HG03095 (cell line): ENCODE data around the gene CUL5.

Source experiments
- ATAC-seq: cut with Tn5 transposase; IDR thresholded peaks from one replicate; pipeline ENCODE4 v1.9.1; 2021; ENCODE audit warnings: moderate library complexity; ENCODE audit not compliant: unreplicated experiment

Gene CUL5

DNA sequence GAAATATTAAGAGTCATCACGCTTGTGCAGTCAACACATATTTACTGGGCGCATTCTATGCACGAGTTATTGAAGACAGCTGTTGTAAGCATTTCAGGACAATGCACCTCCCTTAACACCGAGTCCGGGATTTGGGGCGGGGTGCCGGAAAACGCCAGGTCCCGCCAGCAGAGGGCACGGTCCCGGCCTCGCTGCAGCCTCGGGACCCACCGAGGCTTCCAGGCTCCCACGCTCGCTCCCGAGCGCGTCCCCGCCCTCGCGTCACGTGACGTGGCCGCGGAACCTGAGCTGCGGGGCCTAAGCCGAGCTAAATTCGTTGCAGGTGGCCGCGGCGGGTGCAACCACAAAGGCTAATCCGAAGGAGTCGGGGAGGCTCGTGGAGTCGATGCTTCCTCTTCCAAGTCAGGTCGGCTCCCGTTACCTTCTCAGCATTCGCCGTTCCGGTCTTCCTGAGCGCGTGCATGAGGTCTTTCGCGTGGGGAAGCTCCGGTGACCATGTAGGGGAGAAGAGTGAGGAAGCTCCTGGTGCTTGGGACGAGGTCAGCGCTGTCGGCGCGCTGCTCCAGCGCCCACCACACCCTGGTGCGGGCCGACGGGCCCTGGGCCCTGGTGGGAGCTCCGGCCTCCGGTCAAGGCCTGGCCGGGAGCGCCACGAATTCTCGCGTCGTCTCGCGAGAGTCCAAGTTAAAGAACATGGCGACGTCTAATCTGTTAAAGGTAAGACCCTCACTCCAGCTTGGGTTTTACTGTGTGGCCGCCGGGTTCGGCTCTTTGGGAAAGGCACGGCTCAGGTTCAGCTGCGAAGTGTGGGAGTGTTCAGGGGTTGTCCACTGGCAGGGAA is at the start of gene CUL5:
TSS of gene CUL5 (plus strand) at position 243 of the 841 bp plus-strand sequence. CDS start at position 694, 451 bp downstream.
- ATAC-seq, result peak; percentile 87

DNA sequence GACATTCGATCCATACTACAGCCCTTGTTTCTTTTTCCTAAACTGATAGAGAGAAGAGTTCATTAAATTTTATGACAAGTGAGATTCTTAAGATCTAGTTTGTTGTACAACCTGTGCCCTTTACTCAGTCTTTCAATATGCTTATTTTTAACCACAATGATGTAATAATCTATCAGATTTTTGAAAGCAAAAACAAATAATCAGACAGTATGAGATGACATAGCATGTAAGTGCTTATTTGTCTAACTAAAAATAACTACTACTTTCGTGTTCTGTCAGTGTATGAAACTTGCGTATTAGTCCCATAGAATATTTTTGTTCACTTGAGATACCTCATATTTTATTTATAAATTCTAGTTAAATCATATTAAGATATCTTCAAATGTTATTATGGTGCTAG is 47.2 kb upstream of the CUL5 start:
- no peak for ATAC-seq

DNA sequence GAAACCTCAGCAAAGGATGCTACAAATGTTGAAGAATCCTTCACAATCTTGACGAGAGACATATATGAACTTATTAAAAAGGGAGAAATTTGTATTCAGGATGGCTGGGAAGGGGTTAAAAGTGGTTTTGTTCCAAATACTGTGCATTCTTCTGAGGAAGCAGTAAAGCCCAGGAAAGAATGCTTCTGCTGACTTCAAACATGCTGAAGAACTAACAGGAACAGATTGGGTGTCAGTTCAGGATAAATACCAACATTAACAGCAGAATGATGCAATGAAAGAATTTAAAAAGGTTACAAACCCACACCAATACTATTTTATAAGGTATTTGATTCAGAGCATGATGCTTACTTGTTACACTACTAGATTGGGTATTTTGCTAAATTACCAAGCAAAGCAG is 46.5 kb upstream of the CUL5 start:
- ATAC-seq, result no peak

DNA sequence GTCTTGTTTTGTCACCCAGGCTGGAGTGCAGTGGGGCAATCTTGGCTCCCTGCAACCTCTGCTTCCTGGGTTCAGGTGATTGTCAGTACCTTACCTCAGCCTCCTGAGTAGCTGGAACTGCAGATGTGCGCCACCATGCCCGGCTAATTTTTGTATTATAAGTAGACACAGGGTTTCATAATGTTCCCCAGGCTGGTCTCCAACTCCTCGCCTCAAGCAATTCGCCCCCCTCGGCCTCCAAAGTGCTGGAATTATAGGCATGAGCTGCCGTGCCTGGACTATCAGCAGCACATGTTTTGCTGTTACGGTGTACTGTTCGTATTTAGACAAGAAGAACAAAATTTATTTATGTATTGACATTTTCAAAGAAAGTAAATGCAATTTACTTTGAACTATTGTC is 45.6 kb upstream of the CUL5 start:
- ATAC-seq, result no peak

DNA sequence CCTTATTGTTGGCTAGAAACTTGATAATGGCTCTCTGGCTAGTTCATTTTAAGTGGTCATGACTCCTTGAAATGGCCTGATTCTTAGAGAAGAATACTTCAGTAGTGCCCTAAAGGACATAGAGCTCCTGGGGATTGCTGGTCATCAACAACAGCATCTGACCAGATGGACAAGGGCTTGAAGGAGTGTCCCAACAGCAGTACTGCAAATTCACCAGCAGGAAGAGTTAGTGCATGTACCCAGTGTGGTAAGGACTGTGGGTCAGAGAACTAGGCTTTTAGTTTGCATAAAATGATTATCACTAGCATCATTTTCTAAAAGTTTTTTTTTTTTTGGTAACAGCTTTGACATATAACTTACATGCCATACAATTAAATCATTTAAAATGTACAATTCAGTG is 39.5 kb upstream of the CUL5 start:
- ATAC-seq, result no peak

DNA sequence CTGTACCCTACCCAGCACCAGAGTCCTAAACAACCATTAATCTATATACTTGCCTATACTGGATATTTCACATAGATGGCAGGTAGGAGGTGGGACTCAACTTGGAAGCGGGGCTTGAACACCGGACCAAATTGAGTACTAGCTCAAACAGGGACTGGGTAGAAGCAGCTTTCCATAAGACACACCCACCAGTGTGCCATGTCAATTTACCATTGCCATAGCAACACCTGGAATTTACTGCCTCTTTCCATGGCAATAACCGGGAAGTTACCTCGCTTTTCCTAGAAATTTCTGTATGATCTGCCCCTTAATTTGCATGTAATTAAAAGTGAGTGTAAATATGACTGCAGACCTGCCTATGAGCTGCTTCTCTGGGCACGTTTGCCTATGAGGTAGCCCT is 38.6 kb upstream of the CUL5 start:
- ATAC-seq, result no peak

DNA sequence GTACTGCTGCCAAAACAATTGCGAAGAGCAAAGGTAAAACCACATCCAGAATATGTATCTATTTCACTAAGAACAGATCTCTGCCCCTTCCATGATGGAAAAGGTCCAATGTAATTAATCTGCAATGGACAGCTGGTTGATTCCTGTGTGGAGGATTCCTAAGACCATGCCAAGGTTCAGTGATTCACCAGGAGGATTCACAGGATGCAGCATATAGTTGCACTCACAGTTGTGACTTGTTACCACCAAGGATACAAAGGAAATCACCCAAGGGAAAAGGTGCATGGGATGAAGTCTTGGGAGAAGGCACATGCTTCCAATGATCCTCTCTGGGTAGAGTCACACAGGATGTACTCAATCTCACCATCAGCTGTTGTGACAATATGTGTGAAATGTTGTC is 35.1 kb upstream of the CUL5 start:
- ATAC-seq, result no peak

DNA sequence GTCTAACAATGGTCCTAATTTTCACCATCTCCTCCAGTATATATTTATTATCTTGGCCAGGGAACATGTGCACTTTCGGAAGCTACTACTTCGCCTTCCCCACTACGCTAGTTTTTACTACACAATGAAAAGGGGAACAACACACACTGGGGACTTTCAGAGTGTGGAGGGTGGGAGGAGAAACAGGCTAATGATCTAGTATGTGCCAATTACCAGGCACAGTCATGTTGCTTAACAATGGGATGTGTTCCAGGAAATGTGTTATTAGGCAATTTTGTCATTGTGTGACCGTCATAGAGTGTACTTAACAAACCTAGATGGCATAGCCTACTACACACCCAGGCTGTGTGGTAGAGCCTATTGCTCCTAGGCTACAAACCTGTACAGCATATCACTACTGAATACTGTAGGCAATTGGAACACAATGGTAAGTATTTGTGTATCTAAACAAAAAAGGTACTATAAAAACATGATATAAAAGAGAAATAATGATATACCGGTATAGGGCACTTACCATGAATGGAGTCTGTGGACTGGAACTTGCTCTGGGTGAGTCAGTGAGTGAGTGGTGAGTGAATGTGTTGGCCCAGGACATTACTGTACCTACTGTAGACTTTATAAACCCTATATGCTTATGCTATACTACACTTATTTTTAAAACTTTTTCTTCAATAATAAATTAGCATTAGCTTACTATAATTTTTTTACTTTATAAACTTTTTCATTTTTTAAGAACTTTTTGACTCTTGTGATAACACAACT is 20.1 kb upstream of the CUL5 start:
- no peak for ATAC-seq

DNA sequence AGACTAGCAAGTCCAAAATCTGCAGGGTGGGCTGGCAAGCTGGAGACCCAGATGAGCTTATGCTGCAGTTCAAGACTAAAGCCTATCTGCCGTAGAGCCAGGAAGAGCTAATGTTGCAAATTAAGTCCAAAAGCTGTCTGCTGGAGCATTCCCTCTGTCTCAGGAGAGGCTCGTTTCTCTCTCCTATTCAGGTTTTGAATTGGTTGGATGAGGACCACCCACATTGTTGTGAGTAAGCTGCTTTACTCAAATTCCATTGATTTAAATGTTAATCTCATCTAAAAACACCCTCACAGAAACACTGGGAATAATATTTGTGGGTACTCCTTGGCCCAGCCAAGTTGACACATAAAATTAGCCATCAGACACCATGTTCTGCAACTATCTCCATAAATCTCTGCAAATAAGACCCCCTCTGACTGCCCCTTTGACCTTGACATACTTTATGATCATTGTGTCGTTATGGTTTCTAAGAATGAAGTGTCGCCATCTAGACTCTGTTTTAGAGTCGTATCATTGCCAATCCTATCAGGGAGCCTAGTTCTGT is 16.8 kb upstream of the CUL5 start:
- no peak for ATAC-seq

DNA sequence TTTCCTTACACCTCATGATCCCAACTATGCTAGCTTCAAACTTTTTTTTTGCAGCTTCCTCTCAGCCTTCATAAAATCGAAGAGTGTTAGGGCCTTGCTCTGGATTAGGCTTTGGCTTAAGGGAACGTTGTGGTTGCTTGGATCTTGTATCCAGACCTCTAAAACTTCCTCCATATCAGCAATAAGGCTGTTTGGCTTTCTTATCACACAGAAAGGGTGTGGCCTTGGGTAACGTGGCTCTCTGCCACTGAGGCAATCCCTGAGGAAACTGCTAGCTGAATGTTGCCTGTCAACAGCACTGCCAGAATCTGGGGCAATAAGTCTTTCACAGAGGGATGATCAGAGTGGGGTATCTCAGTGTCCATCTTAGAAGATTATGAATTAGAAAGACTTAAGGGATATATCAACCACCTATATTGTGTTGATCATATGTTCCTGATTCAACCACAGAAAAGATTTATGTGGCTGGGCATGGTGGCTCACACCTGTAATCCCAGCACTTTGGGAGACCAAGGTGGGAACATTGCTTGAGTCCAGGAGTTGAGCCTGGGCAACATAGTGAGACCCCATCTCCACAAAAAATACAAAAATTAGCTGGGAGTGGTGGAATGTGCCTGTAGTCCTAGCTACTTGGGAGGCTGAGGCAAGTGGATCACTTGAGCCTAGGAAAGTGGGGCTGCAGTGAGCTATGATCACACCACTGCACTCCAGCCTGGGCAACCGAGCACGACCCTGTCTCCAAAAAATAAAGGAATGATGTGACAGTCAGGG is 12.5 kb upstream of the CUL5 start:
- no peak for ATAC-seq

DNA sequence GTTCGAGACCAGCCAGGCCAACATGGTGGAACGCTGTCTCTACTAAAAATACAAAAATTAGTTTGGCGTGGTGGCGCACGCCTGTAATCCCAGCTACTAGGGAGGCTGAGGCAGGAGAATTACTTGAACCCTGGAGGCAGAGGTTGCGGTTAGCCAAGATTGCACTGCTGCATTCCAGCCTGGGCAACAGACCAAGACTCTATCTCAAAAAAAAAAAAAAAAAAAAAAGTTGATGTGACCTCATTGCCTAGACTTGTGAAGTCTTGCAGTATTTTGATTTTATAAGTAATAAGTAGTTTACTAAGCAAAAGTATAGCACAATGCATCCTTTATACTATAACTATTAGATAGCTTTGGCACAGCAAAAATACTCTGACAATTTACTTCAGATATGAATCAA is 9.9 kb upstream of the CUL5 start:
- no peak for ATAC-seq

DNA sequence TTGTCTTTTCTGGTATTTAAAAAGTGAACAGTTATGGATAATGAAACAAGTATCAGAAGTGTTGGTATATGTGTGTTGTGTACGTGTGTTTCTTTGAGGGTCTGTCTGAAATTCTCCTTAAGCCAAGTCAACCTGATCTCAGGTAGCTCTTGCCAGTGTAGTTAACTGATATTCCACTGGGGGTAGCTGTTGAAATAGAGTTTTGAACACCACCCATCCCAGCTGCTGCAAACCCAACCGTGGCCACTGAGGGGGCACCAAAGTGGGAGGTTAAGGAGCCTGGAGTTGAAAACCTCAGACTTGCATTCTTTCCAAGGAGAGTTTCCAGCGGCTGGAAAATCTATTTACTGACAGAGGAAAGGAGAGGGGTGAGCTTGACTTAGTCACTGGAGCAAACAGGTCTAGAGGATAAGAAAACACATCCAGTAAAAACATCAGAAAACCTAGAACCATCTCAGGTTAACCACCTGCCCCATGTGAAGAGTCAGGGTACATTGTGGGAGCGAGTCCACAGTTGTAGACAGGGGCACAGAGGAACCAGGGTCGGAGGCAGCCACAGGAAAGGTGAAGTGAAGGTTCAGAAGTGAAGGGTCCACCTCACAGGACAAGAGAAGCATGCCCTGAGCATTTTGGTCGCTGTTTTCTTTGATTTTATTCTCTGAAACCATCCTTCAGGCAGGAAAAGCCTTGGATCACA is 8.8 kb upstream of the CUL5 start:
- ATAC-seq, result peak; percentile 90

DNA sequence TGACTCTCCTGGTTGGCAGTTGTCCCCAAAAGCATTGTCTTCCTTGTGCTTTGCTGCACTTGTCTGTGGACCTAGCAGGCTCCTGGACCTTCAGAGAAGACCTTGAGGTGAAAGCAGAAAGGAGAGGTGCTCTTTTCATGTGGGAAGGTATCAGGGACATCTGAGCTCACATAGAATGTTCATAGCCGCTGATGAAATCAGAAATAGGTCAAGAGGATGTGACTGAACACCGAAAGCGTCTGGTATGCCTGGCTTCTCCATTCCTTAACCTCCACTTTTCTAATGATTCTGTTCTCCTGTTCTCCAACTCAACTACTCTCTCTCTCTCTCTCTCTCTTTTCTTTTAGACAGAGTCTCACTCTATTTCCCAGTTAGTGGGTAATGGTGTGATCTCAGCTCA is 6.2 kb upstream of the CUL5 start:
- no peak for ATAC-seq

DNA sequence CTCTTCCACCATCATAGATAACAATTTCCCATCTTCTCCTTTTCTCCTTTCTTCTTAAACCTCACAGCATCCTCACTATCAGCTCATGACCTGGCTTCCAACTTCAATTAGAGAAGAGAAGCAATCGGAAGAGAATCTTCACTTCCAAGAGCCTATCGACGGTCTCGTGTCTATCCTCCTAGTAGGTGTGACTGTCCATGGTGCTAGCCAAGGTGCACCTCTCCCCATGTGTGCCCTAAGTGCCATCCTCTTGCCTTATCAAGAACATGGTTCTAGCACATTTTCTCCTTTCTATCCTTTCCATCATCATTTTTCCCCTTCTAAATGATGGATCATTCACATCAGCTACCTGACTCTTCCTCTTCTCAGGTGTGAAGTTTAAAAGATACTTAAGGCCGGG is 5.1 kb upstream of the CUL5 start:
- ATAC-seq, result no peak

DNA sequence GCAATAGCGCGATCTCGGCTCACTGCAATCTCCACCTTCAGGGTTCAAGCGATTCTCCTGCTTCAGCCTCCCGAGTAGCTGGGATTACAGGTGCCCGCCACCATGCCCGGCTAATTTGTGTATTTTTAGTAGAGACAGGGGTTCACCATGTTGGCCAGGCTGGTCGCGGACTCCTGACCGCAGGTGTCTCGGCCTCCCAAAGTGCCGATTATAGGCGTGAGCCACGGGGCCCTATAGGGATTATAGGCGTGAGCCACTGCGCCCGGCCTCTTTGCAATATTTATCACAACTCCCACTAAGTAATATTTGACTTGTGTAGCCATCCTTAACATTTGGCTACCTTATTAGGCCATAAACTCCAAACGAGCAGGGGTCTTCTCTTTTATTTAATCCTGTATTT is 879 bp upstream of the CUL5 start:
- ATAC-seq, result no peak

DNA sequence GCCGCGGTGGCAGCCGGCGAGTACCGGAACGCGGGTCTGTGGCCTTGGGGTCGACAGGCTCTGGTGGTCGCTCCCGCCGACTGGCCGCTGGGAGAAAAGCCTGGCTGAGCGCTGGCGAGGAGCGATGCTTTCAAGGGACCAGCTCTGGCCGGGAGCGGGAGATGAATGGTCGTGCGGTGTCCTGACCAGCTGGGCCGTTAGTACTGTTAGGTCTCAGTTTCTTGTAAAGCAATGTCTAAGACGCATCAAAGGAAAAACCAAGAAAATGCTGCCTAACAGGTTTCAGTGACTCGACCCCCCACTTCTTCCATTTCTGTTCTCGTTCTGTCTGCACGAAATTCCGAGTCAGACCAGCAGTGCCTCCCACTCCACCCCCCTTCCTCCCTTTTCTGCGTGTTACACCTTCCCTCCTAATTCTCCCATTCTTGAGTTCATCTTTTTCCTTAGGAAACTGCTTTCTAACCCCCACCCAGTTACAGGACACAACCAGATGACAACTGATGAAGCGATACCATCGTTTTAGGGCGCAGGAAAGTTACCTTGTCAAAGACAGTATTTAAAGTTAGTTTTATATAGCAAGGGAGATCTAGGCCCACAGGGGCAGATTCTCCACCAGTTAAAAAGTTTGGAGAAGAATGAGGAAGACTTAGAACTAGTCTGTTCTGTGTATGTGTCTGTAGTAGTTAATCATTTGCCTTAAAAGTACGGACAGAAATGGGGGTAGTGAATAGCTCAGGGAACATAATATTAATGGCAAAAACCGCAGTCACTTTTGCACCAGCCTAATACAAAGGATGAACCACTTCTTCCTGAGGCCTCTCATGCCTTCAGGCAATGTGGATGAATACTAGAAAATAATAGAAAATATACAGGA is 1.0 kb downstream of the CUL5 start:
- ATAC-seq, result peak; percentile 2

DNA sequence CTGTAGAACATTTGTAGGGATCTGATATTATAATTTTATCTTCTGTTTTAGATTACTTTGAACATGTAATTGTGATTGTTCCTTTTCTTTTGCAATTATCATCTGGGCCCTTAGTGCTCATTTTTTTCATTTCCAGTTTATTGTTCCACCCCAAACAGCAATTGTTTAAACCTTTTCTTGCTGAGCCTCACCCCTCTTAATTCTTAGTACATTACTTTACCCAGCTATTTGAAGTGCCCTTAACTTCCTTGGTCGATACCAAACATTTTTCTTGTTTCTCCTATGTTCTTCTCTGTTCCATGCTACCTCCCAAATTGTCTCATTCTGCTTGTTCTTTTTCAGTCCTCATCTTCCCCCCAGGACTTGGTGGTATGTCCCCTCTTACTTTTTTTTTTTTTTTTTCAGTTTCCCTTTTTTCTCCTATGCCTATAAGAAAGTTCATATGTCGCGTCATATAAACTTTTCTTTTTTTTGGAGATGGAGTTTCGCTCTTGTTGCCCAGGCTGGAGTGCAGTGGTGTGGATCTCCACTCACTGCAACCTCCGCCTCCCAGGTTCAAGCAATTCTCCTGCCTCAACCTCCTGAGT is 3.5 kb downstream of the CUL5 start:
- ATAC-seq, result no peak

DNA sequence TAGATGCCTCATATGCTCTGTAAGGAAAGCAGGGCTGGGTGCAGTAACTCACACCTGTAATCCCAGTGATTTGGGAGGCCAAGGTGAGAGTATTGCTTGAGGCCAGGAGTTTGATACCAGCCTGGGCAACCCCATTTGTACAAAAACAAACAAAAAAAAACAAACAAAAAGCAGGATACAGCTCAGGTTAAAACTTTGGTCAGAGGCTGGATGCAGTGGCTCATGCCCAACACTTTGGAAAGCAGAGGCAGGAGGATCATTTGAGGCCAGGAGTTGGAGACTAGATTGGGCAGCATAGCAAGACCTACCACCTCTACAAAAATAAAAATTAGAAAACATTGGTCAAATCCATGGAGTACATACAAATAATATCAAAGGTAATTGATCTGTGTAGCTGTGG is 7.9 kb downstream of the CUL5 start:
- ATAC-seq, result no peak

DNA sequence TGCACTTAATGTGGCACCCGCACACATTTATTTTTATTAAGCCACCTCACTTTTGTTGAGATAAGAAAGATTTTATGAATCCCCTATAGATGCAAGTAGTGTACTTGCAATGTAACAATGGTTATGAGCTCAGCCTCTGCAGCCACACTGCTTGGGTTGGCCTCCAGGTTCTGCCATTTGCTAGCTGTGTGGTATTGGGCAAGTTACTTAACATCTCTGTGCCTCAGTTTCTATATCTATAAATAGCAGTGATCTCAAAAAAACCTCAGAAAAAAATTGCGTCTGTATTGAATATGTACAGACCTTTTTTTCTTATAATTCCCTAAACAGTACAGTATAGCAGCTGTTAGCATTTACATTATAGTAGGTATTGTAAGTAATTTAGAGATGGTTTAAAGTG is 10.0 kb downstream of the CUL5 start:
- no peak for ATAC-seq
